ENCODE results near the gene TEX35.
"Not testable (repeated sequence)": the region's sequence is repeated elsewhere in the genome, so short reads cannot be mapped to it uniquely, and the experiment has no call there.

Gene TEX35

GRCh38 chr1:178495158-178495557 is 17.8 kb upstream of the TEX35 start:
- no peak for DNase-seq

- DNase-seq: no peak
These were observed 17.0 kb upstream of the TEX35 start for GRCh38 chr1:178495741-178496409.

- no peak for DNase-seq
These were observed 16.3 kb upstream of the TEX35 start, which contains the start of gene CLEC20A for GRCh38 chr1:178496410-178497135. TSS of gene CLEC20A (minus strand) at chr1:178496964. CDS start at chr1:178496939, 25 bp downstream.

GRCh38 chr1:178497903-178498478 is 14.9 kb upstream of the TEX35 start:
- no peak for DNase-seq

GRCh38 chr1:178498896-178499675 is 13.8 kb upstream of the TEX35 start:
- no peak for DNase-seq

- DNase-seq: no peak
These were observed 12.7 kb upstream of the TEX35 start for GRCh38 chr1:178500091-178500770.

GRCh38 chr1:178500936-178501554 is 11.9 kb upstream of the TEX35 start:
- no peak for DNase-seq

GRCh38 chr1:178501705-178502329 is 11.1 kb upstream of the TEX35 start:
- DNase-seq: peak; percentile 75

GRCh38 chr1:178502330-178502714 is 10.6 kb upstream of the TEX35 start:
- no peak for DNase-seq

GRCh38 chr1:178502856-178503255 is 10.1 kb upstream of the TEX35 start:
- DNase-seq: no peak

GRCh38 chr1:178503316-178503715 is 9.6 kb upstream of the TEX35 start:
- DNase-seq: not testable (repeated sequence)

GRCh38 chr1:178503849-178504248 is 9.1 kb upstream of the TEX35 start:
- no peak for DNase-seq

- DNase-seq: no peak
These were observed 8.6 kb upstream of the TEX35 start for GRCh38 chr1:178504286-178504685.

- no peak for DNase-seq
These were observed 6.7 kb upstream of the TEX35 start for GRCh38 chr1:178506177-178506576.

- DNase-seq: no peak
These were observed 6.2 kb upstream of the TEX35 start for GRCh38 chr1:178506669-178507068.

- no peak for DNase-seq
These were observed 3.4 kb upstream of the TEX35 start for GRCh38 chr1:178509414-178510007.

GRCh38 chr1:178510155-178510554 is 2.8 kb upstream of the TEX35 start:
- no peak for DNase-seq

- DNase-seq: no peak
These were observed 522 bp downstream of the TEX35 start for GRCh38 chr1:178513278-178513983.

- no peak for DNase-seq
These were observed 3.2 kb downstream of the TEX35 start for GRCh38 chr1:178516110-178516509.

GRCh38 chr1:178518894-178519293 is 6.0 kb downstream of the TEX35 start:
- DNase-seq: no peak

GRCh38 chr1:178520803-178521202 is 7.9 kb downstream of the TEX35 start:
- no peak for DNase-seq

Data from stimulated activated CD4-positive, alpha-beta T cell treated with anti-CD3 and anti-CD28 coated beads, Interleukin-15, amount 100 ng/mL, for 24 hours (primary cell).